ENCODE results near the gene C1D. TPM values are rescaled to one million over a fixed set of nuclear protein-coding genes. Genes with fewer than 3 reads are reported as not detected.
"Not testable (repeated sequence)": the region's sequence is repeated elsewhere in the genome, so short reads cannot be mapped to it uniquely, and the experiment has no call there.

The C1D gene
- total RNA-seq, 2 donors from 2014 or later: 22.5 to 26.9 TPM

DNA sequence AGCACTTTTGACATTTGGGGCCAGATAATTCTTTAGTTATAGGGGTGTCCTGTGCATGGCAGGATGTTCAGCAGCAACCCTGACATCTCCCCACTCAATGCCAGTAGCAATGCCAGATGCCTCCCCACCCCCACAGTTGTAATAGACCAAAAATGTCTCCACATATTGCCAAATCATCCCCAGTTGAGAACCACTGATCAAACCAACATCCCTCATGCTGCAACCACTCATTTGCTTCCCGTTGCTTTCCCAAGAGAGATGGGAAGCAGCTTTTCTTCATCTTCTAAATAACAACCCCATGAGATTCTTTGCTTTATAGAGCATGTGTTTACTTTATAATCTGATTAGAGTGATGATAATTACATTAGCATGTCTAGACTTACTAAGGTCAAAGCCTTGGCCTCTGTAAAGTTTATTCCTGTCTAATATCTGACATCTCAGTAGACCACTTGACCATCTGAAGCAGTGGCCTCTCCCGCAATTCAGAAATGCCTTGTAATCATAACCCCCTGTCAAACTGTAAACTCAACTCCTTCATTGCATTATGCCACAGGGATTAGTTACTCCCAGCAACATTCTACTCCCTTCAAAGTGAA is 28.7 kb upstream of the C1D start:
- H3K9me3 Mint-ChIP-seq: no peaks in the 10 kb centered on the region
- ATAC-seq (replicated peaks in 1 of 2) (no peak), DNase-seq (no peak)
- no peaks in the 10 kb centered on the region for H3K27me3 Mint-ChIP-seq (ENCODE audit: low read depth)
- H3K4me3 Mint-ChIP-seq: no peak overlapping the region
- no peak overlapping the region for H3K27ac Mint-ChIP-seq
- no peaks in the 10 kb centered on the region for H3K4me1 Mint-ChIP-seq (ENCODE audit: low read depth)
- H3K36me3 Mint-ChIP-seq (ENCODE audit: insufficient read depth in 2 of 2): no peaks in the 10 kb centered on the region

DNA sequence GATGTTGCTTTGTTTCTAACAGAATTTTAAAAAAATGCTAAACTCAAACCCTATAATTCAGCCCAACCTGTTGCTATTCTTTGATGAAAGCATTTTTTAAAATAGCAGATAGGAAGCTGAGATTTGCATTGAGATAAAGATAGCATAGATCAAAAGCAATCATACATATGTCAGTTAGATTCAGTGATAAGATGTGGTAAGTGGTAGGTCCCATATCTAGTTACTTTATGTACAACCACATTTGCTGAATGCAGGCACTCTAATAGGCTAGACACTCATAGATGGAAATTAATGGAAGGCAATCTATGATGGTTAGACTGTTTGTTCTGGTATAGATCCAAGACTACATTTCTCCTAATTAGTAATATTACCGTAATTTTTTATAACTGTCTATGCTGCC is 27.2 kb upstream of the C1D start:
- DNase-seq (no peak), ATAC-seq (replicated peaks in 1 of 2) (no peak)
- no peaks in the 10 kb centered on the region for H3K27me3 Mint-ChIP-seq (ENCODE audit: low read depth)
- no peaks in the 10 kb centered on the region for H3K9me3 Mint-ChIP-seq
- H3K36me3 Mint-ChIP-seq (ENCODE audit: insufficient read depth in 2 of 2): no peaks in the 10 kb centered on the region
- H3K27ac Mint-ChIP-seq: no peak overlapping the region
- H3K4me3 Mint-ChIP-seq: no peak overlapping the region
- H3K4me1 Mint-ChIP-seq (ENCODE audit: low read depth): no peaks in the 10 kb centered on the region

DNA sequence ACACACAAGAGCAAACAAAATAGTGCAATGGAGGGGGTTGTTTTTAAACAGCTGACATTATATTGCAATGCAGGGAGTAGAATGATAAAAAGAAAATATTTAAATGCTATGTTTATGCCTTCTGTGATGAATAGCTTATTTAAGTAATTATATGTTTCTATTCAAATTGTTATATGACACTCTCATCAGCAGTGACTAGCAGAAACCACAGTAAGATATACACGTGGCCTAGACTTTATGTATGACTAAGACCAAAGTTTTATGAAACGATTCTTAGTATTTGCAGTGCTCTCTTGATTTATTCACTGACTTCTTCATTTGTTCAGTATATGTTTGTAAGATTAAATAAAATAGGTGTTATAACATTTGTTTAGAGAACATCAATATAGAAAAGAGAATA is 26.1 kb upstream of the C1D start:
- Mint-ChIP-seq H3K27ac (no peak overlapping the region), H3K4me1 (ENCODE audit: low read depth) (no peaks in the 10 kb centered on the region), H3K9me3 (no peaks in the 10 kb centered on the region), H3K4me3 (no peak overlapping the region), H3K36me3 (ENCODE audit: insufficient read depth in 2 of 2) (no peaks in the 10 kb centered on the region), H3K27me3 (ENCODE audit: low read depth) (no peaks in the 10 kb centered on the region)
- DNase-seq: no peak
- ATAC-seq (replicated peaks in 1 of 2): peak in 1 of 2 donors; percentile 32

DNA sequence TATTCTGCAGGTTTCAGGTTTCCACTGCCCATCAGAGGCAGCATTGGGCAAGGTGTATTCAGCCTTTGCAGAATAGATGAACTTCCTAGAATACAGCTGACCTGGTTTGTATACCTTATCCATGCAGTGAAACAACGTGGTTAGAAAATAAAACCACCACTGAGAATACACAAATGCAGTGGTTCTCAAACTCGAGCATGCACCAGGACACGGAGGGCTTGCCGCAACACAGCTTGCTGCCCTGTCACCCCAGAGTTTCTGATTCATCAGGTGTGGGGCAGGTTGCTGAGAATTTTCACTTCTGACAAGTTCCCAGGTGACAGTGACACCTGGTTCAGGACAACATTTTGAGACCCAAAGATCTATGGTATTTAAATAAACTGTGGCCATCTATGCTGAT is 23.4 kb upstream of the C1D start:
- ATAC-seq (replicated peaks in 1 of 2) (no peak), DNase-seq (no peak)
- Mint-ChIP-seq H3K36me3 (ENCODE audit: insufficient read depth in 2 of 2) (no peaks in the 10 kb centered on the region), H3K27me3 (ENCODE audit: low read depth) (no peaks in the 10 kb centered on the region), H3K27ac (no peak overlapping the region), H3K4me3 (no peak overlapping the region), H3K9me3 (no peaks in the 10 kb centered on the region), H3K4me1 (ENCODE audit: low read depth) (no peaks in the 10 kb centered on the region)

DNA sequence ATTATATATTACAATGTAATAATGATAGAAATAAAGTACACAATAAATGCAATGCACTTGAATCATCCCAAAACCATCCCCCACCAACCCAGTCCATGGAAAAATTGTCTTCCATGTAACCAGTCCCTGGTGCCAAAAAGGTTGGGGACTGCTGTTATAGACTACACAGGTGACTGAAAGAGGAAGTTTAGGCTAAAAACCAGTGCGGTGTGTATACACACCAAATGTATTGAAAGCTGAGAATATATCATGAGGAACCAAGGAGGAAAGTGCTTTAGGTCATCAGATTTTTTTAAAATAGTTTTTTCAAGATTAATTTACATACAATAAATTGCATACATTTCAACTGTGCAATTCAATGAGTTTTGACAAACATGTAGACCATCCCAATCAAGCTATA is 20.5 kb upstream of the C1D start:
- Mint-ChIP-seq H3K9me3 (no peaks in the 10 kb centered on the region), H3K27me3 (ENCODE audit: low read depth) (no peaks in the 10 kb centered on the region), H3K4me1 (ENCODE audit: low read depth) (no peaks in the 10 kb centered on the region), H3K36me3 (ENCODE audit: insufficient read depth in 2 of 2) (no peaks in the 10 kb centered on the region), H3K4me3 (no peak overlapping the region), H3K27ac (no peak overlapping the region)
- DNase-seq: no peak
- no peak for ATAC-seq (replicated peaks in 1 of 2)

DNA sequence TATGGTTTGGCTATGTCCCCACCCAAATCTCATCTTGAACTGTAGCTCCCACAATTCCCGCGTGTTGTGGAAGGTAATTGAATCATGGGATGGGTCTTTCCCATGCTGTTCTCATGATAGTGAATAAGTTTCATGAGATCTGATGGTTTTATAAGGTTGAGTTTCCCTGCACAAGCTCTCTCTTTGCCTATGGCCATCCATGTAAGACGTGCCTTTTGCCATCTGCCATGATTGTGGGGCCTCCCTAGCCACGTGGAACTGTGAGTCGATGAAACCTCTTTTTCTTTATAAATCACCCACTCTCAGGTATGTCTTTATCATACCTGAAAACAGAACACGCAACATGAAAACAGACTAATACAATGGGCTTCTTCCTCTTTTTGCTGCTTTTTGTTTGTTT is 11.2 kb upstream of the C1D start:
- Mint-ChIP-seq H3K4me1 (ENCODE audit: low read depth) (no peaks in the 10 kb centered on the region), H3K27ac (no peak overlapping the region), H3K9me3 (no peaks in the 10 kb centered on the region), H3K4me3 (no peak overlapping the region), H3K27me3 (ENCODE audit: low read depth) (peaks cover 6% of the 10 kb centered on the region), H3K36me3 (ENCODE audit: insufficient read depth in 2 of 2) (no peaks in the 10 kb centered on the region)
- ATAC-seq (replicated peaks in 1 of 2): no peak
- DNase-seq: no peak

DNA sequence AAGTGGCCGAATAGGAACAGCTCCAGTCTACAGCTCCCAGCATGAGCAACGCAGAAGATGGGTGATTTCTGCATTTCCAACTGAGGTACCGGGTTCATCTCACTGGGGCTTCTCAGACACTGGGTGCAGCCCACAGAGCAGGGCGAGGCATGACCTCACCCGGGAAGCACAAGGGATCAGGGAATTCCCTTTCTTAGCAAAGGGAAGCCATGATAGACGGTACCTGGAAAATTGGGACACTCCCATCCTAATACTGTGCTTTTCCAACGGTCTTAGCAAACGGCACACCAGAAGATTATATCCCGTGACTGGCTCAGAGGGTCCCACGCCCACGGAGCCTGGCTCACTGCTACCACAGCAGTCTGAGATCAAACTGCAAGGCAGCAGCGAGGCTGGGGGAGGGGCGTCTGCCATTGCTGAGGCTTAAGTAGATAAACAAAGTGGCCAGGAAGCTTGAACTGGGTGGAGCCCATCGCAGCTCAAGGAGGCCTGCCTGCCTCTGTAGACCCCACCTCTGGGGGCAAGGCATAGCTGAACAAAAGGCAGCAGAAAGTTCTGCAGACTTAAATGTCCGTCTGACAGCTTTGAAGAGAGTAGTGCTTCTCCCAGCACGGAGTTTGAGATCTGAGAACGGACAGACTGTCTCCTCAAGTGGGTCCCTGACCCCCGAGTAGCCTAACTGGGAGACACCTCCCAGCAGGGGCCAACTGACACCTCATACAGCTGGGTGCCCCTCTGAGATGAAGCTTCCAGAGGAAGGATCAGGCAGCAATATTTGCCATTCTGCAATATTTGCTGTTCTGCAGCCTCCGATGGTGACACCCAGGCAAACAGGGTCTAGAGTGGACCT is 1.2 kb upstream of the C1D start:
- peak; percentile 7 to 8 for DNase-seq
- H3K36me3 Mint-ChIP-seq (ENCODE audit: insufficient read depth in 2 of 2); H3K4me3 Mint-ChIP-seq; H3K27me3 Mint-ChIP-seq (ENCODE audit: low read depth); H3K9me3 Mint-ChIP-seq; H3K27ac Mint-ChIP-seq; ATAC-seq (replicated peaks in 1 of 2): not testable (repeated sequence)
- H3K4me1 Mint-ChIP-seq (ENCODE audit: low read depth): peaks cover 26% of the 10 kb centered on the region

DNA sequence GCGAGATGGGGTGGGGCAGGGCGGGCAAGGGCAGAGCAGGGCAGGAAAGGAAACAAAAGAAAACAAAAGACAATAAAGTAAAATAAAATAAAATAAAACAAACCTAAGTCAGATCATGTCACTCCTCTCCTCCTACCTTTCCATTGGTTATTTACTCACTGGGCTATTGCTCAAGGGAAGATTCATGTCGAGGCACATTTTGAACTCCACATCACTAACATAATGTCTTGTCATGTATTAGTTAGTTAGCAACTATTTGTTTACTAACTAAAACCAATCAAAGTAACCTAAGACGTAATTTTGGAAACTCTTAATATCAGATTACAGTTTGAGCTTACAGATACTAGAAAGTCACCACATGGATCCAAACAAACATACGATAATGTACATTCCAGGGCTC is 2.2 kb downstream of the C1D start:
- Mint-ChIP-seq H3K9me3 (no peaks in the 10 kb centered on the region), H3K27me3 (ENCODE audit: low read depth) (no peaks in the 10 kb centered on the region), H3K36me3 (ENCODE audit: insufficient read depth in 2 of 2) (no peaks in the 10 kb centered on the region), H3K4me1 (ENCODE audit: low read depth) (peaks cover 48% of the 10 kb centered on the region), H3K27ac (no peak overlapping the region), H3K4me3 (peak overlapping the region in 1 of 2 donors; percentile 19)
- DNase-seq (no peak), ATAC-seq (replicated peaks in 1 of 2) (no peak)

DNA sequence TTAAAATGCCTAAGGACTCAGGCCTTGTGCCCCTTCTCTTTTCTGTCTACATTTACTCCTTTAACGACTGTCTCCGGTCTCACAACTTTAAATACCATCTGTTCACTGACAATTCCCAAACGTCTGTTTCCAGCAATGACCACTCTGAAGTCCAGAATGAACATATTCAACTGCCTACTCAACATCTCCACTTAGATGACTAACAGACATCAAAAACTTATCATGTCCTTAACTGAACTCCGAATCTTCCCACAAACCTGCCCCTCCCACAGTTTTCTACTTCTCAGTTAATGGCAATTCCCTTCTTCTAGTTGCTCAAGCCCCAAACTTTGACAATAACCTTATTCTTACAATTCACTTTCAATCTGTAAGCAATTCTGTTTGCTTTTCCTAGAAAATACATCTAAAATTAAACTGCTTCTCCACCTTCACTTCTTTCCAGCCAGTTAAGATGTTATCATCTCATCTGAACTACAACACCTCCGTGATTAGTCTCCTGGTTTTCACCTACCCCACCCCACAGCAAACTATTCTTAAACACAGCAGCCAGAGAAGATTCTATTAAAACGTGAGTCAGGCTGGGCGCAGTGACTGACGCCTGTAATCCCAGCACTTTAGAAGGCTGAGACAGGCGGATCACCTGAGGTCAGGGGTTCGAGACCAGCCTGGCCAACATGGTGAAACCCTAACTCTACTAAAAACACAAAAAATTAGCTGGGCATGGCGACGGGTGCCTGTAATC is 2.8 kb downstream of the C1D start:
- Mint-ChIP-seq H3K4me3 (peak overlapping the region in 1 of 2 donors; percentile 3), H3K4me1 (ENCODE audit: low read depth) (peaks cover 55% of the 10 kb centered on the region), H3K27ac (no peak overlapping the region), H3K36me3 (ENCODE audit: insufficient read depth in 2 of 2) (no peaks in the 10 kb centered on the region), H3K27me3 (ENCODE audit: low read depth) (no peaks in the 10 kb centered on the region), H3K9me3 (no peaks in the 10 kb centered on the region)
- no peak for ATAC-seq (replicated peaks in 1 of 2)
- no peak for DNase-seq

DNA sequence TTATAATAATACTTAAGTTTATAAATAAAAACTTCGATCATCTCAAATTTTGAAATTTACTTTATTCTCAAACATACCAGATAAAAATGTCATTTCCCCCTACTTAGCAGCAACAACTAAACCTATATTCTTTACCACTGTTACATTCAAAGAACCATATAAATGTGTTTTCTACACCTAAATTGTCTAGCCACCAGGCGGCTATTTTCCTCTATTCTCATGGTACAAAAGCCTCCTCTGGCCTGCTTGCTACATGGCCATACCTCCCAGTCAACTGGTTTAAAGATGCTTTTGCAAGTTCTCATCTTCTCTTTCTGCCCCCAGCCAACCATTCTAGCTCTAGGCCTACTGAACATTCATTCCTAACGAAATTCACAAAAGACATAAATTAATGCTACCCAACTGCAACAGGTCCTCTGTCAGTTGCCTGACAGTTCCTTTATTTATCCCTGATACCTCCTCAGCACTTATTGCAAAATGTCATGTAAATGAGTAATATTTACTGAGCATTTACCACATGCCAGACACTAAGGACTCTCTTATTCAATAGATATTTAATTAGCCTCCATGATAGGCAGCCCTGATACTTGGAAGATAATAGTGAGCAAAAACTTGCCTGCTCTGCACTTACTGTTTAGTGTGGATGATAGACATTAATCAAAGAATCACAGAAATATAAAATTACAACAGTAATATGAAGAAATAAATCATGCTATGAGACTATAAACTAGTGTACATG is 5.0 kb downstream of the C1D start:
- H3K27me3 Mint-ChIP-seq (ENCODE audit: low read depth): no peaks in the 10 kb centered on the region
- DNase-seq (no peak), ATAC-seq (replicated peaks in 1 of 2) (no peak)
- no peak overlapping the region for H3K27ac Mint-ChIP-seq
- no peak overlapping the region for H3K4me3 Mint-ChIP-seq
- H3K4me1 Mint-ChIP-seq (ENCODE audit: low read depth): peaks cover 65% of the 10 kb centered on the region
- H3K36me3 Mint-ChIP-seq (ENCODE audit: insufficient read depth in 2 of 2): no peaks in the 10 kb centered on the region
- no peaks in the 10 kb centered on the region for H3K9me3 Mint-ChIP-seq

DNA sequence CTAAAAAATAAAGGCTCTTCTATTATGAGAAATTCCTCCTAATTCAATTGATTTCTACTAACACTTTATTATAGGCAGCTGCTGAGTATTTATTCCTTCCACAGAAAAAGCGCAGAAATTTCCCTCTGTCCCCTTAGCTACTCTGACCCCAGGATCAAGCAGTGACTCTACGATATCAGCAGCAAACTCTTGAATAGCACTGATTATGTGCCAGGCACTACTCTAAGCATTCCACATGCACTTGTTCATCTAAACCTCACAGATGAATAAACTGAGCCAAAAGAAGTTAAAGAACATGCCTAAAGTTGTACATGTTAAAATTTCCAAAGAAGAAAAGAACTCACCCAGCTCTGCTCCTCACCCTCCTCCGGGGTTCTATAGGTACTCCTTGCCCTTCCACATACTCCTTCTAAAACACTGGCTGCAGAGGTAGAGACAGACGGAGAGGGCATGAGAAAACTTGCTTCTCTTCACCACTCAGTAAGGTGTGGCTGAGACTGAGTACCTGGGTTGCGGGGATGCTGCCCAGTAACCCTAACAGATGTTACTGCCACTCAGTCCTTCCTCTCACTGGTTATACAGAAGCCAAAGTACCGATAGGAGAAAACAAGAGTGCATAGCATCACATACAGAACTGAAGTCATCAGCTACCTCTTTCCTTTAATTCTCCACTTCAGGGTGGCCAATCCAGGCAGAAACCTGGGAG is 9.9 kb downstream of the C1D start:
- H3K4me3 Mint-ChIP-seq: no peak overlapping the region
- H3K27me3 Mint-ChIP-seq (ENCODE audit: low read depth): no peaks in the 10 kb centered on the region
- ATAC-seq (replicated peaks in 1 of 2): no peak
- no peak for DNase-seq
- no peaks in the 10 kb centered on the region for H3K36me3 Mint-ChIP-seq (ENCODE audit: insufficient read depth in 2 of 2)
- H3K9me3 Mint-ChIP-seq: no peaks in the 10 kb centered on the region
- peaks cover 53% of the 10 kb centered on the region for H3K4me1 Mint-ChIP-seq (ENCODE audit: low read depth)
- H3K27ac Mint-ChIP-seq: no peak overlapping the region

DNA sequence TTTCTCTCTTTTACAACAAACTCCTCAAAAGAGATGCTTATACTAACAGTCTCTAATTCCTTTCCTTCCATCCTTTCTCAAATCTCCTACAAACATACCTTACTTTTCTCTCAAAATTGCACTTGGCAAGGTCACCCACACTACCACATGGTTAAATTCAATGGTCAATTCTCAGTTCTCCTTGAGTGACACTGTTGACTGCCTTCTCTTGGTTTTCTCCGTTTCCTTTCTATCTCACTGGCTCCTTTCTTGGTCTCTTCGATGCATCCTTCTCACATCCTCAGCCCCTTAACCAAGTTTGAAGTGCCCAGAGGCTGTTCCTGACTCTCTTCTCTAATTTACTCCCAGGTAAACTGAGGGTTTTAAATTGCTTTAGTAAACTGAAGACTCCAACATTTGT is 12.5 kb downstream of the C1D start:
- DNase-seq (no peak), ATAC-seq (replicated peaks in 1 of 2) (no peak)
- Mint-ChIP-seq H3K4me3 (no peak overlapping the region), H3K27ac (peak overlapping the region; percentile 1), H3K27me3 (ENCODE audit: low read depth) (no peaks in the 10 kb centered on the region), H3K9me3 (no peaks in the 10 kb centered on the region), H3K36me3 (ENCODE audit: insufficient read depth in 2 of 2) (no peaks in the 10 kb centered on the region), H3K4me1 (ENCODE audit: low read depth) (peaks cover 38% of the 10 kb centered on the region)

Measured in activated T-cell treated with anti-CD3 and anti-CD28 coated beads, Interleukin-2, amount 50 U/mL, for 72 hours (primary cell).